Stomach smooth muscle (tissue), 2 donors: ENCODE measurements around the gene ARRDC3.
"Not testable (repeated sequence)": the region's sequence is repeated elsewhere in the genome, so short reads cannot be mapped to it uniquely, and the experiment has no call there.

Experiments used
- H3K27ac ChIP-seq: one replicate; pipeline ENCODE4 v1.7.0; 2013; ENCODE audit warnings: mild to moderate bottlenecking, low read length, inconsistent platforms
- H3K27me3 ChIP-seq, 2 donors: one replicate each; pipeline ENCODE4 v1.7.0; 2013; ENCODE audit warnings: low read length in 2 of 2; ENCODE audit not compliant: insufficient read depth in 2 of 2, control insufficient read depth in 1 of 2
- H3K36me3 ChIP-seq, 2 donors: one replicate each; pipeline ENCODE4 v1.7.0; 2013; ENCODE audit warnings: low read length in 2 of 2; ENCODE audit not compliant: control insufficient read depth in 2 of 2, insufficient read depth in 2 of 2
- H3K4me1 ChIP-seq: one replicate; pipeline ENCODE4 v1.7.0; 2013; ENCODE audit warnings: low read length; ENCODE audit not compliant: control insufficient read depth, insufficient read depth
- H3K4me3 ChIP-seq, 2 donors: one replicate each; pipeline ENCODE4 v1.7.0; 2013; ENCODE audit warnings: low read length in 2 of 2
- H3K9ac ChIP-seq, 2 donors: one replicate each; pipeline ENCODE4 v1.7.0; 2013; ENCODE audit warnings: low read length in 2 of 2, mild to moderate bottlenecking in 1 of 2
- H3K9me3 ChIP-seq, 2 donors: one replicate each; pipeline ENCODE4 v1.7.0; 2013; ENCODE audit warnings: low read length in 2 of 2; ENCODE audit not compliant: control insufficient read depth in 2 of 2
- donor health status: healthy.
- donor health status: Pancreatic carcinoma.

ARRDC3 gene

GRCh38 chr5:91361055-91361701 is 21.9 kb downstream of the ARRDC3 start:
- H3K27me3 ChIP-seq = no peaks in the 10 kb centered on the region
- H3K4me3 ChIP-seq = no peak overlapping the region
- no peak overlapping the region for H3K27ac ChIP-seq
- H3K9me3 ChIP-seq = no peaks in the 10 kb centered on the region
- no peaks in the 10 kb centered on the region for H3K36me3 ChIP-seq
- peaks cover 2% of the 10 kb centered on the region for H3K4me1 ChIP-seq
- no peak overlapping the region for H3K9ac ChIP-seq

- H3K9ac ChIP-seq = no peak overlapping the region
- H3K4me3 ChIP-seq = no peak overlapping the region
- H3K4me1 ChIP-seq = peaks cover 2% of the 10 kb centered on the region
- H3K27ac ChIP-seq = no peak overlapping the region
- H3K27me3 ChIP-seq = no peaks in the 10 kb centered on the region
- H3K36me3 ChIP-seq = no peaks in the 10 kb centered on the region
- no peaks in the 10 kb centered on the region for H3K9me3 ChIP-seq
Measured at GRCh38 chr5:91359962-91360609, 23.0 kb downstream of the ARRDC3 start.

DNA sequence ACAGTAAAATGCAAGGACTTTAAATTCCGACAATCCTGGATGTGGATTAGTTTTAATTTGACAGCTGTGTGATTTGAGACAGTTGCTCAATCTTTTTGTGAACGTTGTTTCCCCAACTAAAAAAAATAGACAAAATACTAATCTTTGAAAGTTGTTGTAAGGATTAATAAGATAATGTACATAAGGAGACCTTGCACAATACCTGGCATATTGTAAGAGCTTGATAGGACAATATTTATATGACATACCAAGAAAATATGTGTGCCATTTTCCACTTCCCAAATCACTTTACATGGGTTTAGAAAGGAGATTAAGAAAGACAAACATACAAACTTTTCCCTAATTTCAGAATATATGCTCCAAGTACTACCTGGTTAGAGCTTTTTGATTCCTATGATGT is 25.3 kb downstream of the ARRDC3 start:
- H3K27me3 ChIP-seq = no peaks in the 10 kb centered on the region
- no peak overlapping the region for H3K27ac ChIP-seq
- H3K36me3 ChIP-seq = no peaks in the 10 kb centered on the region
- H3K4me3 ChIP-seq = no peak overlapping the region
- H3K4me1 ChIP-seq = peaks cover 2% of the 10 kb centered on the region
- H3K9me3 ChIP-seq = no peaks in the 10 kb centered on the region
- H3K9ac ChIP-seq = no peak overlapping the region

- Histone ChIP-seq H3K27me3 (no peaks in the 10 kb centered on the region), H3K4me3 (no peak overlapping the region), H3K4me1 (peaks cover 2% of the 10 kb centered on the region), H3K36me3 (no peaks in the 10 kb centered on the region), H3K9me3 (no peaks in the 10 kb centered on the region), H3K9ac (no peak overlapping the region), H3K27ac (no peak overlapping the region)
Measured at GRCh38 chr5:91357012-91357634, 26.0 kb downstream of the ARRDC3 start.

DNA sequence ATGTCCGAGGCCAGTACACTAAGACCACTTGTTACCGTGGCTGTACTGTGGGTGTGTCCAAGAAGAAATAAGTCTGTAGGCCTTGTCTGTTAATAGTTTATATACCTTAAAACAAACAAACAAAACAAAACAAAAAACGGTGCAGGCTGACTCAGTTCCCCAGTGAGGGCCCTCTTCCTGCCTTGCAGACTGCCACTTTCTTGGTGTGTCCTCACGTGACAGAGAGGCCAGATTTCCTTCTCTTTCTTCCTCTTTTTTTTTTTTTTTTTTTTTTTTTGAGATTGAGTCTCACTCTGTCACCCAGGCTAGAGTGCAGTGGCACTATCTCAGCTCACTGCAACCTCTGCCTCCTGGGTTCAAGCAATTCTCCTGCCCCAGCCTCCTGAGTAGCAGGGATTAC is 28.2 kb downstream of the ARRDC3 start:
- not testable (repeated sequence) for H3K36me3 ChIP-seq, H3K4me1 ChIP-seq, H3K9ac ChIP-seq, H3K4me3 ChIP-seq, H3K9me3 ChIP-seq, H3K27me3 ChIP-seq, H3K27ac ChIP-seq

- peaks cover 2% of the 10 kb centered on the region for H3K4me1 ChIP-seq
- no peak overlapping the region for H3K9ac ChIP-seq
- no peak overlapping the region for H3K27ac ChIP-seq
- no peaks in the 10 kb centered on the region for H3K9me3 ChIP-seq
- H3K27me3 ChIP-seq = no peaks in the 10 kb centered on the region
- H3K36me3 ChIP-seq = no peaks in the 10 kb centered on the region
- no peak overlapping the region for H3K4me3 ChIP-seq
Measured at GRCh38 chr5:91352831-91353695, 30.1 kb downstream of the ARRDC3 start.

- H3K4me3 ChIP-seq = no peak overlapping the region
- H3K9me3 ChIP-seq = no peaks in the 10 kb centered on the region
- H3K9ac ChIP-seq = no peak overlapping the region
- H3K4me1 ChIP-seq = no peaks in the 10 kb centered on the region
- H3K36me3 ChIP-seq = no peaks in the 10 kb centered on the region
- no peak overlapping the region for H3K27ac ChIP-seq
- H3K27me3 ChIP-seq = no peaks in the 10 kb centered on the region
Measured at GRCh38 chr5:91345461-91345860, 37.7 kb downstream of the ARRDC3 start.

DNA sequence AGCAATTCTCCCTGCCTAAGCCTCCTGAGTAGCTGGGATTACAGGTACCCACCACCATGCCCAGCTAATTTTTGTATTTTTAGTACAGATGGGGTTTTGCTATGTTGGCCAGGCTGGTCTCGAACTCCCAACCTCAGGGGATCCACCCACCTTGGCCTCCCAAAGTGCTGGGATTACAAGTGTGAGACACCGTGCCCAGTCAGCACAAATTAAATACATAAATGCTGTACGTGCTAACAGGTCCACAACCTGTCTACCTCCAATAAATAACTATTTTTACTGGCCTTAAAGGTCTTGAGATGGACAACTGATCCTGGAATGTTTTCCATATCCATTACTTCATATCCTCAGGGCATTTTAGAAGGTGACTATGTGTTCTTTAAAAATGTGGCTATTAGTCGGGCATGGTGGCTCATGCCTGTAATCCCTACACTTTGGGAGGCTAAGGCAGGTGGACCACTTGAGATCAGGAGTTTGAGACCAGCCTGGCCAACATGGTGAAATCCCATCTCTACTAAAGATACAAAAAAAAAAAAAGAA is 38.4 kb downstream of the ARRDC3 start:
- not testable (repeated sequence) for H3K9ac ChIP-seq, H3K9me3 ChIP-seq, H3K27me3 ChIP-seq, H3K27ac ChIP-seq, H3K4me1 ChIP-seq, H3K36me3 ChIP-seq, H3K4me3 ChIP-seq

- H3K27me3 ChIP-seq = no peaks in the 10 kb centered on the region
- H3K27ac ChIP-seq = no peak overlapping the region
- H3K4me3 ChIP-seq = no peak overlapping the region
- no peaks in the 10 kb centered on the region for H3K4me1 ChIP-seq
- no peak overlapping the region for H3K9ac ChIP-seq
- H3K9me3 ChIP-seq = no peaks in the 10 kb centered on the region
- no peaks in the 10 kb centered on the region for H3K36me3 ChIP-seq
Measured at GRCh38 chr5:91343916-91344315, 39.2 kb downstream of the ARRDC3 start.

DNA sequence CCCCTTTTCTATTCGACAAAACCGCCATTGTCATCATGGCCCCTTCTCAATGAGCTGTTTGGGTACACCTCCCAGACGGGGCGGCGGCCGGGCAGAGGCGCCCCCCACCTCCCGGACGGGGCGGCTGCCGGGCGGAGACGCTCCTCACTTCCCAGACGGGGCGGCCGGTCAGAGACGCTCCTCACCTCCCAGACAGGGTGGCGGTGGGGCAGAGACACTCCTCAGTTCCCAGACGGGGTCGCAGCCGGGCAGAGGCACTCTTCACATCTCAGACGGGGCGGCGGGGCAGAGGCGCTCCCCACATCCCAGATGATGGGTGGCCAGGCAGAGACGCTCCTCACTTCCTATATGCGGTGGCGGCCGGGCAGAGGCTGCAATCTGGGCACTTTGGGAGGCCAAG is 40.2 kb downstream of the ARRDC3 start:
- H3K9me3 ChIP-seq, H3K4me3 ChIP-seq, H3K27ac ChIP-seq, H3K27me3 ChIP-seq, H3K4me1 ChIP-seq, H3K9ac ChIP-seq, H3K36me3 ChIP-seq: not testable (repeated sequence)
